Activated T-cell treated with anti-CD3 and anti-CD28 coated beads, Interleukin-2, amount 50 U/mL, for 48 hours (primary cell): ENCODE results near the gene KCTD19.

Experiments
- DNase-seq, 2 experiments: peaks; one replicate each; pipeline ENCODE4 v3.0.0-alpha.2; 2020

The KCTD19 gene

GRCh38 chr16:67241008-67241900 lies 85.3 kb downstream of the KCTD19 start:
- DNase-seq: no peak

GRCh38 chr16:67240506-67240905 lies 86.0 kb downstream of the KCTD19 start:
- DNase-seq: no peak
